MV-4-11 (cell line): ENCODE measurements around the gene PXDC1.

Experiments
- DNase-seq: peaks from one replicate; lab custom pipeline; 2025; lab: John Stamatoyannopoulos, UW

Gene PXDC1

GRCh38 chr6:3746696-3747095, 4.8 kb downstream of the PXDC1 start:
- no peak for DNase-seq

GRCh38 chr6:3746119-3746691, 5.3 kb downstream of the PXDC1 start:
- no peak for DNase-seq

- DNase-seq = no peak
Measured at GRCh38 chr6:3745566-3746118, 5.9 kb downstream of the PXDC1 start.

- DNase-seq = no peak
Measured at GRCh38 chr6:3744901-3745470, 6.5 kb downstream of the PXDC1 start.

GRCh38 chr6:3744211-3744900, 7.2 kb downstream of the PXDC1 start:
- no peak for DNase-seq

- no peak for DNase-seq
Measured at GRCh38 chr6:3743541-3743940, 8.0 kb downstream of the PXDC1 start.

GRCh38 chr6:3742426-3743344, 8.8 kb downstream of the PXDC1 start:
- DNase-seq = peak; percentile 57

- no peak for DNase-seq
Measured at GRCh38 chr6:3742076-3742425, 9.5 kb downstream of the PXDC1 start.

- DNase-seq = no peak
Measured at GRCh38 chr6:3741477-3741871, 10.0 kb downstream of the PXDC1 start.

GRCh38 chr6:3740551-3741476, 10.7 kb downstream of the PXDC1 start:
- DNase-seq = no peak

GRCh38 chr6:3739311-3739897, 12.1 kb downstream of the PXDC1 start:
- DNase-seq = no peak

GRCh38 chr6:3738381-3739131, 13.0 kb downstream of the PXDC1 start:
- no peak for DNase-seq

- no peak for DNase-seq
Measured at GRCh38 chr6:3737831-3738210, 13.7 kb downstream of the PXDC1 start.

GRCh38 chr6:3737149-3737830, 14.2 kb downstream of the PXDC1 start:
- DNase-seq = no peak

- no peak for DNase-seq
Measured at GRCh38 chr6:3735029-3735605, 16.4 kb downstream of the PXDC1 start.

- no peak for DNase-seq
Measured at GRCh38 chr6:3734023-3734422, 17.5 kb downstream of the PXDC1 start.

- DNase-seq = no peak
Measured at GRCh38 chr6:3733321-3733925, 18.1 kb downstream of the PXDC1 start.

GRCh38 chr6:3732345-3733141, 19.0 kb downstream of the PXDC1 start:
- peak; percentile 21 for DNase-seq
